ENCODE data around the gene STARD13.
"Not testable (repeated sequence)": the region's sequence is repeated elsewhere in the genome, so short reads cannot be mapped to it uniquely, and the experiment has no call there.

The STARD13 gene

DNA sequence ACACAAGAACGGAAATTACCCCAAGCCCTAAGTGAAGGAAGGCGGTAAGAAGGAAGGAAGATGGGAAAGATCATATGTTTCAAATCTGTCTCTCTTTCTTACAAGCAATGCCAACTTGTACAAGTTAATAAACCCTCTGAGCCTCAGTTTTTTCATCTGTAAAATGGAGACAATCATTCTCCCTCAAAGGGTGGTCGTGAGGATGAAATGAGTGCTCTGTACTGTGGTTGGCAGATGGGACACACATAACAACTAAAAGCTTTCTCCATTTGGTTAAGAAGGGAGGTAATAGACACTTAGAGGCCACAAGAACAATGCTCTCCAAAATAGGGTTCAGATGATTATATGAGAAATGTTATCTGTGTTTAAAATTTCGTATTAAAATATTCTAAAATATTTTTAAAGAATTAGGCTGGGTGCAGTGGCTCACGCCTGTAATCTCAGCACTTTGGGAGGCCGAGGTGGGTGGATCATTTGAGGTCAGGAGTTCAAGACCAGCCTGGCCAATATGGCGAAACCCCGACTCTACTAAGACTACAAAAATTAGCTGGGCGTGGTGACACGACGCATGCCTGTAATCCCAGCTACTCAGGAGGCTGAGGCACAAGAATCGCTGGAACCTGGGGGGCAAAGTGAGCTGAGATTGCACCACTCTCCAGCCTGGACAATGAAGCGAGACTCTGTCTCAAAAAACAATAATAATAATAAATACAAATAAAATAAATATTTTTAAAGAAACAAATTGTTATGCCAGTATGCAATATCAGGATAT, 89.7 kb downstream of the STARD13 start:
- DNase-seq (ENCODE audit: low spot score): no peak

DNA sequence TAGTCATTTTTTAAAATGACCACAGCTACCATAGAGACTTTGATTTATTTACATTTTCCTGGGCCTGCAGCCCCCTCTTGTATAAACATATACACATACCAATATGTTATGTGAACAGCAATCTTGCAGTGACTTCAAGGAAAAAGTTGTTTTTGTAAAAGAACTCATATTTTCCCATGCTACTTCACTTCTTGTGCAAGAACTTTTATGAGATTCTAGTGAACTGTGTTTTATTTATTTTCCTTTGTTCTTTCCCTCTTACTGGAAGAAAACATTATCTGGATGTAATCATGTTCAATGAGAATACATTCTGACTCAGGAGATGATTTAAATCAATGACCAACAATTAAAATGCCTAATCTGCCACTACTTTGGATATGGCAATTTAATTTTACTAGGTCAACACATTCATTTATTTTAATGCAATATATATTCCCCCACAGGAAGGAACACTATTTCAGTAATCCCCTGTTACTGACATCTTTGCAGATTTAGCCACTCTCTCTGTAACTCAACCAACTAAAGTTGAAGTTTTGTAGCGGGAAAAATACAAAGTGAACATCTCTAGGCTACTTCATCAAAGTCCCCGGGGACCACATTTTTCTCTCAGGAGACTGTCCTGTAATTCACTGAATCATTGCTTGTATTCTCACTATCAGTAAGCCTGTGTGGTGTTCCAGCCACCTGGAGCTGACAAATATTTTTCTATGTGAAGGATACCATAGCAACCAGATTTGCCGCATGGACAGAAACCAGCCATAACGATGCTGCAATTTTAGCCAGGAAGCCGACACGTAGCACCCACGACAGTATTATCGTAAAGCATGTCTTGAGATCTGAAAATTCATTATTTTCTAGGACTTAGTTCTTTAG, 90.5 kb downstream of the STARD13 start:
- peak; percentile 48 for DNase-seq (ENCODE audit: low spot score)

DNA sequence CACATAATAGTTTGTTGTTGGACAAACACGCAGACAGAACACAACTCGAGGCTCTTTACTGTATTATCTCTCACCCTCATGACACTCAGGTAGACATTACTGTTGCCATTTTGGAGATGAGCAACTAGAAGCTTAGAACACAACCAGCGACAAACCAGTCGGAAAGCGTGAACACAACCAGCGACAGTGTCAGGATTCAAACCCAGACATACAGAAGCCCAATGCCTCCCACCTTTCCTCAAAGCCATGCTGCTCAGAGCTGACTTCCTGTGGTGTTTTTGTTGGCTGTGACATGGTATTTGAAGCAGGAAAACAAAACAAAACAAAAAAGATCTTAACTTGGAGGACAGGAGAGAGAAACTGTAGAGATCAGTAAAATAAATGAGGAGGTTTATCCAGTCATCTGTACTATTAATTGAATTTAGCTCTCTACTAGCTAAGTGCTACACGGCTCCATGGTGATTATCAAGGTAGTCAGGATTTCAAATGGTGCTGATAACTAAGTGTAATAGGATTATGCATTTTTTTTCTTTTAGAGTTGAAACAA, 92.1 kb downstream of the STARD13 start:
- no peak for DNase-seq (ENCODE audit: low spot score)

DNA sequence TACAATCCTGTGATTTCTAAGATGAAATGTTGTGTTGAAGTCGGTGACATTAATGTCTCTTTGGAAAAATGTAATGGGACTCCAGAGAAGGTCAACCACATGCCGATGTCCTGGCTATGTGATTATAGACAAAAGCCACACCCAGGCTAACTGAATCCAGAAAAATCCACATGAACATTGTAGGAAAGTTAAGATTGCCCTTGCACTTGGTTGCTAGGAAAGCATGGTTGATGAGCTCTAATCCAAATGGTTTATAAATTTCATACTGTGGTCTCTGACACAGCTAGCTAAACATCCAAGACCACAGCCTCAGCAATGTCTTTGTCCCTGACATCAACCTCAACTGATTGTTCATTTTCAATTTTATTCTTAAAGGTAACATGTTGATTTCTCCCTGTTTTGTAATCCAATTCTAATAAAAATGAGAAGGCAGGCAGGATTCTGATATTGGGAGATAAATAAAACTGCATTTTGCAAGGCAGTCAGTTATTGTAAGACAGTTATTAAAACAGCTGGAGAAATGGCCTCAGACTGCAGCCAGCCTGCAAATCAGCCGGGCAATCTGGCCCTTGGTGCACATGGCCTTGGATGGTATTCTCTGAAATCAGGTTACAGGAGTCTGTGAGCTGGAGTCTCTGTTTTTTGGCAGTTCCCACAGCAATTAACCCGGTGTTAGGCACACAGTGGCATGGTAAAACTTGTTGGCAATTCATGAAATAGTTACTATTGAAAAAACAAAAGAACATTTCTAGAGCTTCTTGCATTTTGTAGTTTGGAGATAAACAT, 93.9 kb downstream of the STARD13 start:
- DNase-seq (ENCODE audit: low spot score): no peak

DNA sequence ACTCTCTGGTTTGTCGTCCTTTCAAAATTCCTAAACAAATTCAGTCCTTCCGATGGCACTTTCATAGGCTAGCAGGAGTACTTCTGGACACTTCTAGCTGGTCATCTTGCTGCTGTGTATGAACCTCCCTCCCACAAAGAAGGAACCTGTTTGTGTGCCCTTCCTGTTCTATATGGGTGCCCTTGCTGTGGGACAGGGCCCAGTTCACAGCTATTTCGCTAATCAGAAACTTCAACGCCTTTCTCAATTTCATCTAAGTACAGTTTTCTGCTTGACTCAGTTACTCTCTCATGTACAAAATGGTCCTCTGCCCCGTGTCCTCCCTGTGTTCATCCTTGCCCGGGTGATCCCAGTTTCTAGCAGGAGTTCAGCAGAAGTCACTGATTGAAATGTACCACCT, 96.1 kb downstream of the STARD13 start:
- DNase-seq (ENCODE audit: low spot score): no peak

DNA sequence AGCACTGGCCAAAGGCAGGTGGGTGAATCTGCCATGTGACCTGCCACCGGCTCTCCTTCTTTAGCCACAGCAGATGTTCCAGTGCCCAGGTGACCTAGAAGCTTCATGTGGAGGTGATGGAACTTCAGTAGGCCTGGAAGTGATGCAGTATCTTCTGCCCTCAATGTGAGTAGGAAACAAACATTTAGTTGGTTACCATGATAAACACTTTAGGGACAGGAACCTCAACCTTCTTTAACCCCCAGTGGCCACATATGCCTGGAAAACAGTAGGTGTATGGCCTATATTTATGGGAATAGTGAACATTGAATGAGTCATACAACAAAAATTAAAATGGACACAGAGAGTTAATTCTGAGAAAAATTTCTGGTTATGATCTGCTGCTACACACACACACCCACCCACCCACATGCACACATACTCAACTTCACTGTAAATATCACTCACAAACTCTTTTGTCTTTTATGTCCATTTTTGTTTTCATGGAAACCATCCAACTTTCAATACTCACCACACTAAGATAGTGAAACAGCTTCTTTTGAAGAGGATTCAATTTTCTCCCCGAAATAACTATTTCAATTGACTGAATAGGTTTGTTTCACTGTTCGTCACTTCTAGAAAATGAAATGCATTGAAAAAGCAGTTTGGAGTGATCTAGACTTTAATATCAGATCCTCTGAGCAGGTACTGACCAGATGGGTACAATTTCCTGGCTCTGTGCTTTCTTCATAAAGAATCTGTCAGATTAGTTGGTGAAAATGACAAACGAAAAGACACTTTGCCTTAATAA, 97.3 kb downstream of the STARD13 start:
- no peak for DNase-seq (ENCODE audit: low spot score)

DNA sequence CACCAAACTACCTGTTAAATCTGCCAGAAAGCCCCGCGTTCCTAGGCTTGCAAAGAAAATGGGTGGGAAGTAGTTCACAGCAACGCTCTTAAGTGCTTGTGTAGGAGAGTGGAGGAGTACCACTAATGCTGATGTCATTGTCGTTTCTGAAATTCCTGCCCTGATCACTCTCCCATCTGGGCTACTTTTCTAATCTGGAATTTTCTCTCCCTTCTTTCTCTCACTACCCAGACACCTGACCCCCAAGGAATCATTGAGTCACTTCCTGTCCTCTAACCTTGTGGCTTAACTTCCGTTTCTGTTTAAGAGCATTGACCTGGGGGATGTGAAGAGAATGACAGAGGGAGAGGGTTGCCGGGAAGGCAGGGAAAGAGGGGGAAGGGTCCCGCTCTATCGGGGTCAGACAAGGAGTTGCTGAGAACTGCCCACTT, 98.7 kb downstream of the STARD13 start:
- DNase-seq (ENCODE audit: low spot score): no peak

DNA sequence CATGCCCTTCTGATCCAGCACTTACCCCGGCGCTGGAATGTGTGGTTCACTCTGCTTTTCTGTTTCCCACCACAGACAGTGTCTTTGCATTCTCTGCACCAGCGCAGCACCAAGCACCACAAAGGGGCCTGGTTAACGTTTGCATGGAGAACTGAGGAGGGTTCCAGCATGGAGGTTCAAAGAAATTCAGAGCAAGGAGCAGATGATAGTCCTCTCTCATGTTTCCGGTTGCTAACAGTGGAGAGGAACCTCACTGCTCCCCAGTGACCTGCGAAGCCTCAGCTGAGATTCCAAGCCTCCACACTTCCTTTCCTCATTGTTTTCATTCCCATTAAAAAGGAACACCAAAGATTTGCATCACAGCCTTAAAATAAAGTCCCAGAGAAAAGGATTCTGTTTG, 99.7 kb downstream of the STARD13 start:
- no peak for DNase-seq (ENCODE audit: low spot score)

DNA sequence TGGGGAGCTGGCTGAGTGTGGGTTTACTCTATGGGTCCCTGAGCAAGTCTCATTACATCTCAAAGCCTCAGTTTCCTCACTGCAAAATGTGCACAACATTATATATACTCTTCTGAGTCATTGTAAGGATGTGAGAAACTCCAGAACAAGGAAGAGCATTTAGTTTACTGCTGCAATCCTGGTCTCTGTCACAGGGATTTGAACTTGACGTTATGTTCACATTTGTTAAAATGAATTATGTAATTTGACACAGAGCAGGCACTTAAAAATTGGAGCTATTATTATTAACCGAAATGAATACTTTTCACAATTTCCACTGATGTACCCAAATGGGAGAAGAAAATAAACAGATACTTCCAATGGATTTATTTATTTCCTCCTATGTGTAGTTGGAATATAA, 101.0 kb downstream of the STARD13 start:
- DNase-seq (ENCODE audit: low spot score): no peak

DNA sequence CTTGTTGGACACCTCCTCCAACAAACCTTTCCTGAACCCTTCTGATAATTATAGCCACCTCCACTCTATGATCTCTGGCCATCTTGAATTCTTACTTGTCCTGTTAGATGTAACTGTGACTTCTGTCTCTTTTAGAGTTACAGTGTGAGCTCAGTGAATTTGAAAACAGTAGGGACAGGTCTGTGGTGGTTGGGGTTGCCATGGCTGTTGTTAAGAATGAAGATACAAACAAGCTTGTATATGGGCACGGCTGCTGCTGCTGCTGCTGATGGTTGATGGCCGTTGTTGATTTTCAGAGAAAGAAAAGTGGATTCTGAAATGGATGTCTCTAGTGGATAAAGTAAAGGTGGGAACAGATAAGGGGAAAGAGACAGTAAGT, 101.5 kb downstream of the STARD13 start:
- no peak for DNase-seq (ENCODE audit: low spot score)

DNA sequence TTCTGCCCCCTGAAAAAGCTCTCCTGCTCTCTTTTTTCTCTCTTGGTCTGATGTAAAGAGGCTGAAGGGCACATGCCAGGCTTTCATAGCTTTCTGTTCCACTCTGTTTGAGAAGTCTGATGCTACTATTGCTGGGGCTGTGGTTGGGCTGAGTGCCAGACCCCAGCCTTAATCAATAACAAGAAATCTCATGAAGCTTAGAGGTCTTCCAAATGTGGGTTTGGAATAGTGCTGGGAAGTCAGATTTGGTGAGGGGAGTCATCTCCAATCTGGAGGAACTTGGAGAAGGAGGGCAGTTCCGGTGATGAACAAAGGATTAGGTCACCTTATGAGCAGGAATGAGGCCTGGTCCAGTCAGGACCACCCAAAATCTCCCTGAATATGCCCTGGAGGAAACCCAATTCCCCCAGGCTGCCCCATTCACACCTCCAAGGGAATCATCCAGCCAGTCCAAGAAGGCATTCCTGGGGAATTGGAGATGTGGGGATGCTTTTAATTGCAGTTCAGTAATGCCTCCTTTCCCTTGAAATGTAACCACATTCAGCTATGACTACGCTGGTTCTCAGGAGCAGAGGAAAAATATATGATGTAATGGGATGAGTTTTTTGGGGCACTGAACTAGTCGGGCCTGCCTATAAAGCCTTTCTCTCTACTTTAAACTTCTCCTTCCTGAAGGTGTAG, 102.0 kb downstream of the STARD13 start:
- DNase-seq (ENCODE audit: low spot score): no peak

DNA sequence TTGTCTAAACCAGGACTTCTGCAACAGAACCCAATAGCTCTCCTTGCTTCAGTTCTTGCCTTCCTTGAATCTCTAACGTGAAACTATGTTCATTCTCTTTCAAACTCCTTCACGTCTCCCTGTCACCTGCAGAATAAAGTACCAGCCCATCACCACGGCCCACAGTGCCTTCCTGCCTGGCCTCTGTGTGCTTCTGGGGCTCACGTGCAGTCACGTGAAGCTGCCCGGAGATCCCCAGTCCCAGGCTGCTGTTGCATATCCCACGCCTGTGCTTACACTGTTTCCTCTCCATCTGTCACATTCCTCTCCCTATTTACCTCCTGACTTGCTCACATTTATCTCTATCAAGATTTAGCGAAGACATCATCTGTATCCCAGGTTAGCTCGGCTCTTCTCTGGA, 102.8 kb downstream of the STARD13 start:
- no peak for DNase-seq (ENCODE audit: low spot score)

DNA sequence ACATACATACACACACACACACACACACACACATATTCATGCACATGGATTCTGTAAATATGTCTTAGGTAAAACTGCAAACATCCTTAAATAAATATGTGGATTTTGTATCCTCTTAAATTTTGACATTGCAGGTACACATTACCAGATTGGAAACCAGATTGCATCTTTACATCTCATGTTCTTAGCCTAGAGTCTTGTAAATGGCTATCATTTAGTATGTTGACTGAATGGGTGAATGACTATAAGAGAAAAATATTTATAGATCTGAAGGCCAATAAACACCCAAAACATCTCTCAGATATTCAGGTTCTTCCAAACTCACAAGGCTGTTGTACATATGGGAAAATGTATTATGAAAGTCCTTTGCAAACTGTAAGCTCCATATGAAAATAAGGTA, 104.3 kb downstream of the STARD13 start:
- DNase-seq (ENCODE audit: low spot score): no peak

DNA sequence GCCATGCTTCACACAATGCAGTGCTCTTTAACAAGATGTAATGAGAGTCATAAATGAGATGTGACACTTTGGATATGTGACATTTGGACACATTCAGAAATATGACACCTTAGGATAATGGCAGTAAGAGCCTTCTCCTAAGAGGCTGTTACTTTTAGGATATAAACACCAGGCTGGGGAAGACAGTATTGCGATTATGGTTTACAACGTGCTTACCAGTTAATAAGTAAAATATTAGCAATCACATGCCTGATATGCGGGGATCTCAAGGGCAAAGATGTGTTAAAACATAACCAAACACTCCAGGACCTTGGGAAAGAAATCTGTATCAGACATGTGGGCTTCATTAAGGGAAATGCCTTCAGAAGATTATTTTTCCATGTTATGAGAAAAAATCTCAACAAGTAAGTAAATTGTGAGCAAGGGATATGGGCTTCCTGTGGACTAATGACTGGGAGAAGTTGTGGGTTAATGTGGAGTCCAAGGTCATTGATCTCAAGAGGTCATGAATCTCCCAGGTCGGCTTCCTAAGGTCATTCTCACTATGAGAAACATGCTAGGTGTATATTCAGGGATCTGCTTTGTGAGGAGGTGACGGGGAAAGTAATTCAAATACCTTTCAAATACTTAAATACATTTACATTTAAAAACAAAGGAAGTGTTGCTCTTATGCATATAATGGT, 105.3 kb downstream of the STARD13 start:
- DNase-seq (ENCODE audit: low spot score): no peak

DNA sequence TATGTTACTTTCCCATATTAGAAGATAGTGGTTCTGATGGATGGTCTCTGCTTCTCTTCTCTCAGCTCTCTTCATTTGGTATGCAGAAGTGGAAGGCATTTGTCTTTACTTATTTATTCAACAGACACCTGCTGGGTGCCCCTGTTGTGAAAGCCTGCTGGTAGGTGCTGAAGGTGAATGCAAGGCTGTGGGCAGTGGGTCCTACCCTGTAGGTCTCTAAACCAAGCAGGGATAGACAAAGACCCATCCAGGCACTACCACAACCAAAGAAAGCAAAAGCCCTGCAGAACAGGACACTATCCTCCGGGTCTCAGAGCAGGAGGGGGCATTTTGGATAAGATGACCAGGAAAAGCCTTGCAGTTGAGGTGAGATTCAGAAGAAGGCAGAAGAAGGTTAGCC, 106.1 kb downstream of the STARD13 start:
- DNase-seq (ENCODE audit: low spot score): no peak

DNA sequence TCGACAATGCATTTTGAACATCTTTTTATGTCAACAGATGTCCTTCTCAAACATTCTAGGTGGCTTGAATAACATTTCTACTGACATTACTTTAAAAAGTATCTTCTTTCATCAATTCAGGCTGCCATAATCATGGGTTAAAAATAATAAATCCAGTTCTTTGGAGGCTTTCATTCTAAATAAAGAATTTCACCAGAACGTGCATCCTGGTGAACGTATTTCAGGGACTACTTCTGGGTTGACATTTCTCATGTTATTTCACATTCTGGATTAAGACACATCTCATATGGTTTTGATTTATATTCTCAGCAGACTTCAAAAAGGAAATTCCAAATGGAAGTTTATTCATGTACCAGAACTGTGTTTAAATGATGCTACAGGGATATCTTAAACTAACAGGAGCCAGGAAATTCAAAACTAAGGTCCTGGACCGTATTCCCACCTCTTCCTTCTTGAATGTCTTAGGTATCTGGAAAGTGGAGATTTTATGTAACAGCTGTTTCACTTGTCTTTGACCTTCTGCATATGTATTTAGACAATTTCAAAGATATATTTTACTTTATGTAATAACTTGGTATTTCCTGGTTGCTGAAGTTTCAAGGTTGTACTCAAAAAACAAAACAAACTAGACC, 107.2 kb downstream of the STARD13 start:
- no peak for DNase-seq (ENCODE audit: low spot score)

DNA sequence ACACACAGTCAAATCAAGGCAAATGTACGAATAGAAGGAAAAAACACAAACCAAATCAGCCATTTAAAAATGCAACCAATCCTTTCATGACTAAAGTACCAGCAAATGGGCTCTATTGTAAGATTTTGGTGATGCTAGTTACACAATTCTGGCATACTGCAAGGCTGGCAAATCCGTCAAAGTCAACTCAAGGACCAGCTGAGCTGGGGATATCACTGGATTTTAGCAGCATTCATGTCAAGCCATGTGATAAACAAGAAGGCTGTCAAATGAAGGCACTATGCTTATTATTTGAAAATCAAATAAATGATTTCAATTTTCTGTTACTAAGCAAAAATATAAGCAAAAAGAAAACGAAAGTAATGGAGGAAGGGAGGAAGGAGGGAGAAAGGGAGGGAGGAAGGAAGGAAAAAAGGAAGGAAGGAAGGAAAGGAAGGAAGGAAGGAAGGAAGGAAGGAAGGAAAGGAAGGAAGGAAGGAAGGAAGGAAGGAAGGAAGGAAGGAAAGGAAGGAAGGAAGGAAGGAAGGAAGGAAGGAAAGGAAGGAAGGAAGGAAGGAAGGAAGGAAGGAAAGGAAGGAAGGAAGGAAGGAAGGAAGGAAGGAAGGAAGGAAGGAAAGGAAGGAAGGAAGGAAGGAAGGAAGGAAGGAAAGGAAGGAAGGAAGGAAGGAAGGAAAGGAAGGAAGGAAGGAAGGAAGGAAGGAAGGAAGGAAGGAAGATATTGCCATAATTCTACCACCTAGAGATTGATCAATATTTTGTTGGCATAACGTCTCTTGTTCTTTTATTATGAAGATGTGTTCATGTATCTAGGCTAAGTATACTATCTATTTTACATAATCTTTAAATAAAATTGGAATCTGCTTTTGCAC, 108.0 kb downstream of the STARD13 start:
- not testable (repeated sequence) for DNase-seq (ENCODE audit: low spot score)

DNA sequence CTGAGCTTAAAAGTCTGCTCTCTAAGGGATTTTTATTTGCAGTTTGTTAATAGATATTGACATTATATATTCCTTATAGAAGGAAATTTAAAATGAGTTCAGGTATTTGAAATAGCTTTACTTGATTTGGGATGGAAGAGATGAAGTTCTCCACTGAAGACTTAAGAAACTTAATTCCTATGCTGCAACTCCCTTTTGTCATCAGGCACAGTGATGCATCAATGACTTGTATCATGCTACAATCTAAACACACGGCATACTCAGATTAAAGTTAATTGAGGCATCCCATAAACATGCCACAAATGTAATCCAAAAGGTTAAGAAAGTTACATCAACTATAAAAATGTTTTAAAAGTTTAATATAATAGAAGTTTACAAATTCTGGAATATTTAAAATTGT, 109.0 kb downstream of the STARD13 start:
- DNase-seq (ENCODE audit: low spot score): no peak

DNA sequence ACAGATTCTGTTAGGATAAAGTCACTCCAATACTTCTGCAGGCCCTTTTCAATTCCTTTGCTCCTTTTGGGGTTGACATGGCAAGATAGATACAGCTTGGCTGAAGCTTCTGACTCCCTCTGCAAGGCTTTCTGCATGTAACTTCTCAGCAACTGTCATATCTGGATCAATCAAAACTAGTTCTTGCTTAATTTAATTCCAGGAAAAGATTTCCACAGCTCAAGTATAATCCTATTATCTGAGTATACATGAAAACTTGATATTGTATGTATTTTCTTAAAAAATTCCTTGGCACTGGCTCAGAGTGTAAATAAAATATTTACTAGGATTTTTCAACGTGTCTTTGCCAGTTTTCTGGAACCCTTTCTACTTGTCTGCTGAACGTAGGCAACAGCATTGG, 109.6 kb downstream of the STARD13 start:
- no peak for DNase-seq (ENCODE audit: low spot score)
